Endothelial cell of umbilical vein (primary cell): Measurements from ENCODE around the gene MYCL. TPM values are rescaled to one million over a fixed set of nuclear protein-coding genes. Genes with fewer than 3 reads are reported as not detected.

Experiments used
- BruUV-seq: library from RNA; stranded (reverse); fragments of 400-500 nt; replicated peaks from 2 replicates; lab custom pipeline; 2021; lab: Mats Ljungman, UMichigan
- CTCF ChIA-PET: fragments of 300-600, 350-600 bp; sonication (Branson Sonifier 250); formaldehyde crosslinking; loops from one replicate; lab custom pipeline; 2021; ENCODE audit warnings: antibody characterized with exemption, inconsistent platforms; lab: Charles Lee
- POLR2A ChIA-PET: fragments of 300-600, 350-600 bp; sonication (Branson Sonifier 250); formaldehyde crosslinking; loops from one replicate; lab custom pipeline; 2021; ENCODE audit warnings: antibody characterized with exemption, inconsistent platforms; lab: Charles Lee
- DNase-seq: peaks from one replicate; pipeline ENCODE4 v3.0.0-alpha.2; 2011; ENCODE audit warnings: low read depth, low spot score
- FAIRE-seq: peaks from 2 replicates; lab custom pipeline; 2011; peaks lifted over from hg19 to GRCh38; lab: Jason Lieb, UNC
- H2AFZ ChIP-seq: 2 replicates; pipeline ENCODE4 v1.6.0; 2012; ENCODE audit warnings: low read depth, low read length, control low read depth, inconsistent platforms
- H3K27ac ChIP-seq: 2 replicates; pipeline ENCODE4 v1.5.1; 2011; ENCODE audit warnings: low read depth, mild to moderate bottlenecking, control low read depth, low read length, moderate library complexity; ENCODE audit not compliant: insufficient read depth
- H3K27me3 ChIP-seq, 2 experiments: 2 replicates each; pipeline versions ENCODE4 v1.6.0 to v1.6.1; 2011; ENCODE audit warnings: low read length in 2 of 2, mixed read lengths in 1 of 2; ENCODE audit not compliant: control insufficient read depth in 2 of 2, insufficient read depth in 2 of 2
- H3K36me3 ChIP-seq, 2 experiments: 2 replicates in 1 of 2; 3 replicates in 1 of 2; pipeline ENCODE4 v1.5.1; 2011; ENCODE audit warnings: low read length in 2 of 2, mild to moderate bottlenecking in 1 of 2, moderate library complexity in 1 of 2; ENCODE audit not compliant: control insufficient read depth in 2 of 2, insufficient read depth in 2 of 2; ENCODE audit errors: extremely low read depth in 1 of 2
- H3K4me1 ChIP-seq: 3 replicates; pipeline ENCODE4 v1.5.1; 2011; ENCODE audit warnings: mild to moderate bottlenecking, low read length; ENCODE audit not compliant: control insufficient read depth, insufficient read depth; ENCODE audit errors: extremely low read depth
- H3K4me2 ChIP-seq: 2 replicates; pipeline ENCODE4 v1.6.1; 2011; ENCODE audit warnings: low read length, control low read depth, mixed read lengths; ENCODE audit not compliant: insufficient read depth
- H3K4me3 ChIP-seq, 3 experiments: fragments of 200-600 bp in 1 of 3; sonication (generic), shearing (Covaris generic) in 1 of 3; replicated peaks in 1 of 3; 2 replicates each; pipeline ENCODE4 v1.5.1; 2011 to 2016; ENCODE audit warnings: control low read depth in 3 of 3, low read length in 3 of 3, mild to moderate bottlenecking in 2 of 3, inconsistent platforms in 1 of 3, low read depth in 1 of 3, moderate library complexity in 1 of 3; ENCODE audit not compliant: insufficient read depth in 1 of 3
- H3K79me2 ChIP-seq: 2 replicates; pipeline ENCODE4 v1.6.0; 2012; ENCODE audit warnings: low read length, inconsistent platforms; ENCODE audit not compliant: control insufficient read depth, insufficient read depth
- H3K9ac ChIP-seq: replicated peaks from 2 replicates; pipeline ENCODE3; 2011; ENCODE audit warnings: low read length, control low read depth; ENCODE audit not compliant: insufficient read depth; ENCODE audit errors: extremely low read depth
- H3K9me1 ChIP-seq: replicated peaks from 3 replicates; pipeline ENCODE4 v1.6.0; 2011; ENCODE audit warnings: mild to moderate bottlenecking, low read length; ENCODE audit not compliant: control insufficient read depth, insufficient read depth; ENCODE audit errors: extremely low read depth
- H3K9me3 ChIP-seq: replicated peaks from 2 replicates; pipeline ENCODE4 v1.5.1; 2012; ENCODE audit warnings: low read length, inconsistent platforms; ENCODE audit not compliant: control insufficient read depth, insufficient read depth
- H4K20me1 ChIP-seq: replicated peaks from 2 replicates; pipeline ENCODE3; 2011; ENCODE audit warnings: mild to moderate bottlenecking, low read length; ENCODE audit not compliant: control insufficient read depth, insufficient read depth; ENCODE audit errors: extremely low read depth
- EZH2 ChIP-seq: IDR thresholded peaks from 2 replicates; pipeline ENCODE4 v1.6.1; 2012; ENCODE audit warnings: borderline replicate concordance, low read depth, mild to moderate bottlenecking, moderate library complexity, low read length, inconsistent platforms; ENCODE audit not compliant: severe bottlenecking
- FOS ChIP-seq: IDR thresholded peaks from 2 replicates; pipeline ENCODE4 v1.6.1; 2011; ENCODE audit warnings: mild to moderate bottlenecking, low read length, moderate library complexity, borderline replicate concordance; ENCODE audit not compliant: insufficient read depth
- GATA2 ChIP-seq: IDR thresholded peaks from 2 replicates; pipeline ENCODE4 v1.7.0; 2011; ENCODE audit warnings: low read depth, mild to moderate bottlenecking, moderate library complexity, mixed read lengths, low read length; ENCODE audit not compliant: insufficient read length, insufficient read depth
- JUN ChIP-seq: IDR thresholded peaks from 2 replicates; pipeline ENCODE4 v1.6.1; 2011; ENCODE audit warnings: borderline replicate concordance, low read depth; ENCODE audit not compliant: insufficient read length, insufficient read depth
- MYC ChIP-seq: IDR thresholded peaks from one replicate; pipeline ENCODE4 v1.6.1; 2011; ENCODE audit warnings: mild to moderate bottlenecking, low read depth, low read length
- POLR2A ChIP-seq: IDR thresholded peaks from 2 replicates; pipeline ENCODE4 v1.6.1; 2012; ENCODE audit warnings: low read depth, mild to moderate bottlenecking, control low read depth, low read length
- POLR2AphosphoS5 ChIP-seq: IDR thresholded peaks from 2 replicates; pipeline ENCODE4 v1.6.1; 2012; ENCODE audit warnings: low read depth, mild to moderate bottlenecking, control low read depth, low read length, moderate library complexity; ENCODE audit not compliant: insufficient read depth
- dilution Hi-C: fragments of 300-500 bp; cut with MboI; formaldehyde crosslinking; loops from one replicate; pipeline ENCODE4 v1.15.0; 2019; ENCODE audit warnings: low sequenced_read_pairs; ENCODE audit not compliant: extremely low pct_ligation_motif_present
- intact Hi-C: fragments of 100-400 bp; cut with micrococcal nuclease; formaldehyde crosslinking; loops from one replicate; pipeline ENCODE4 v1.10.0; 2022
- polyA plus RNA-seq, 4 experiments: library from polyadenylated mRNA; depleted of rRNA in 3 of 4; stranded (reverse) in 3 of 4; unstranded in 1 of 4; fragments of >200 nt; gene quantifications; 2 replicates each; pipeline versions ENCODE4 v1.2.1 to v1.2.3, GENCODE V29; 2011 to 2012; ENCODE audit warnings: missing spikeins in 1 of 4
- total RNA-seq: library from RNA; stranded (reverse); gene quantifications from 2 replicates; pipeline ENCODE4 v1.2.3, GENCODE V29; 2021
- TF ChIP-seq, protein P1 (sequence below), 2 donors: IDR thresholded peaks; 1 replicate in 1 of 2; 2 replicates in 1 of 2; pipeline ENCODE4 v1.5.1; 2011; ENCODE audit warnings: low read length in 2 of 2, mild to moderate bottlenecking in 2 of 2, moderate library complexity in 2 of 2, control low read depth in 1 of 2, inconsistent platforms in 1 of 2, low read depth in 1 of 2; ENCODE audit not compliant: insufficient read depth in 1 of 2; ENCODE audit errors: extremely low read depth in 1 of 2
- TF ChIP-seq, protein P2 (sequence below): IDR thresholded peaks from 2 replicates; pipeline ENCODE4 v1.6.1; 2011; ENCODE audit not compliant: insufficient read depth, insufficient read length

MYCL gene
- total and polyA plus RNA-seq, 2 donors (not counting 3 experiments of a cell fraction or from before 2014, with no cell fraction given) = 1.3 to 2.1 TPM

DNA sequence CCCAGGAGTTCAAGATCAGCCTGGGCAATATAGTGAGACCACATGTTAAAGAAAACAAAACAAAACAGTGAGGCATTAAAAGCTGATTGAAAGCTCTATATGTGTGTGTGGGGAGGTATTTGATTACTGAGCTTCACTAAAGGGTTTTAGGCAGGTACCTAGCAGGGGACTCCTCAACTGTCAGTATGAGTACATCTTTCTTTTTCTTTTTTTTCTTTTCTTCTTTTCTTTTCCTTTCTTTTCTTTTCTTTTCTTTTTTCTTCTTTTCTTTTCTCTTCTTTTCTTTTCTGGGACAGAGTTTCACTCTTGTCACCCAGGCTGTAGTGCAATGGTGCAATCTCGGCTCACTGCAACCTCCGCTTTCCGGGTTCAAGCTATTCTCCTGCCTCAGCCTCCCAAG lies 8.5 kb upstream of the MYCL start:
- intact Hi-C loops (no loop called here), dilution Hi-C loops (no loop called here)
- no peak overlapping the region for H3K4me2 ChIP-seq
- H3K4me3 ChIP-seq = no peak overlapping the region
- no peak overlapping the region for H3K9ac ChIP-seq
- no peaks in the 10 kb centered on the region for H3K36me3 ChIP-seq
- CTCF ChIA-PET = interaction anchor here (1.8 to 2.6 kb wide), 2 partner anchors 8 to 9 kb away, joined by 4 to 16 read pairs; partner anchors contain the start of gene MYCL
- DNase-seq (no peak), FAIRE-seq (no peak)
- no TSS peak for BruUV-seq
- H3K4me1 ChIP-seq = no peaks in the 10 kb centered on the region
- TF ChIP-seq, protein P1, sequence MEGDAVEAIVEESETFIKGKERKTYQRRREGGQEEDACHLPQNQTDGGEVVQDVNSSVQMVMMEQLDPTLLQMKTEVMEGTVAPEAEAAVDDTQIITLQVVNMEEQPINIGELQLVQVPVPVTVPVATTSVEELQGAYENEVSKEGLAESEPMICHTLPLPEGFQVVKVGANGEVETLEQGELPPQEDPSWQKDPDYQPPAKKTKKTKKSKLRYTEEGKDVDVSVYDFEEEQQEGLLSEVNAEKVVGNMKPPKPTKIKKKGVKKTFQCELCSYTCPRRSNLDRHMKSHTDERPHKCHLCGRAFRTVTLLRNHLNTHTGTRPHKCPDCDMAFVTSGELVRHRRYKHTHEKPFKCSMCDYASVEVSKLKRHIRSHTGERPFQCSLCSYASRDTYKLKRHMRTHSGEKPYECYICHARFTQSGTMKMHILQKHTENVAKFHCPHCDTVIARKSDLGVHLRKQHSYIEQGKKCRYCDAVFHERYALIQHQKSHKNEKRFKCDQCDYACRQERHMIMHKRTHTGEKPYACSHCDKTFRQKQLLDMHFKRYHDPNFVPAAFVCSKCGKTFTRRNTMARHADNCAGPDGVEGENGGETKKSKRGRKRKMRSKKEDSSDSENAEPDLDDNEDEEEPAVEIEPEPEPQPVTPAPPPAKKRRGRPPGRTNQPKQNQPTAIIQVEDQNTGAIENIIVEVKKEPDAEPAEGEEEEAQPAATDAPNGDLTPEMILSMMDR (IDR thresholded peaks at IDR 0.05; ENCODE audit: extremely low read depth in 1 of 2, insufficient read depth in 1 of 2, low read depth in 1 of 2, low read length in 2 of 2) = no peak
- TF ChIP-seq JUN = no peak
- no peak for TF ChIP-seq GATA2
- TF ChIP-seq, protein P2, sequence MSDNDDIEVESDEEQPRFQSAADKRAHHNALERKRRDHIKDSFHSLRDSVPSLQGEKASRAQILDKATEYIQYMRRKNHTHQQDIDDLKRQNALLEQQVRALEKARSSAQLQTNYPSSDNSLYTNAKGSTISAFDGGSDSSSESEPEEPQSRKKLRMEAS = no peak
- TF ChIP-seq POLR2A = no peak
- no peak for TF ChIP-seq FOS
- no peak for TF ChIP-seq MYC
- TF ChIP-seq EZH2 = no peak
- TF ChIP-seq POLR2AphosphoS5 = no peak
- H3K27ac ChIP-seq = no peak overlapping the region
- H3K9me1 ChIP-seq = no peaks in the 10 kb centered on the region
- peaks cover 4 to 16% of the 10 kb centered on the region in 2 experiments for H3K27me3 ChIP-seq
- H4K20me1 ChIP-seq = no peaks in the 10 kb centered on the region
- no peak overlapping the region for H2AFZ ChIP-seq
- POLR2A ChIA-PET = no interaction called here
- H3K79me2 ChIP-seq = no peaks in the 10 kb centered on the region
- H3K9me3 ChIP-seq = no peaks in the 10 kb centered on the region
